SU-DHL-6 (cell line): ENCODE data around the gene PLXNA2.

Experiments used
- EZH2phosphoT487 ChIP-seq: fragments of 200-600 bp; sonication (generic), shearing (Covaris generic); conservative IDR thresholded peaks from 2 replicates; pipeline ENCODE4 v1.6.1; 2018; ENCODE audit warnings: mild to moderate bottlenecking, antibody characterized with exemption, low read length, moderate library complexity, mixed read lengths
- TF ChIP-seq, protein P1 (sequence below): fragments of 200-600 bp; sonication (generic); IDR thresholded peaks from one replicate; pipeline ENCODE4 v1.5.1; 2017; ENCODE audit warnings: antibody characterized with exemption, mild to moderate bottlenecking, low read length, moderate library complexity; ENCODE audit not compliant: insufficient read depth, poor library complexity, severe bottlenecking

DNA sequence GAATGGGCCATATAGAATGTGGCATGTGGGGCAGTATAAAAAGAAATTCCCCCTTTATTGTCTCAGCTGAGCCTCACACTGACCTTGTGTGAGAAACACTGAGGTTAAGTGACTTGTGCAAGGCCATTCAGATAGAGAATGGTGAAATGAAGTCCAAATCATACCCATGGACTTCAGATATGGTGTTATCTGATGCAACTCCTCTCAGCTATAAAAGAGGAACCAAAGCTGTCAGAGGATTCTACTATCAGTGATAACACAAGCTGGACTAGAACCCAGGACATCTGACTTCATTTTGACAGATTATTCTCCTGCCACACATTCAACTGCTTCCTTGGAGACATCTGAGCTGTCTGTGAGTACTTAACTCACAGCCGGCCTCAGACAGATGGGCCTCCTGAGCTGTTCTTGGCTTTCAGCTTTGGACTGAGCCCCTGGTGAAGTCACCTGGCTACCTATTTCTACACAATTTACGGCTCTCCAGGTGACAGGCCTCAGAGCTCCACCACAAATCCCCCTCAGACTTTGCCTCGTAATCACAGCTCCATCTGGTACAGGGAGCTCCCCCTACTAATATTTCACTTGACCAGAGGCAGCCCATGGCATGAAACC, 104.6 kb downstream of the PLXNA2 start:
- TF ChIP-seq, protein P1, sequence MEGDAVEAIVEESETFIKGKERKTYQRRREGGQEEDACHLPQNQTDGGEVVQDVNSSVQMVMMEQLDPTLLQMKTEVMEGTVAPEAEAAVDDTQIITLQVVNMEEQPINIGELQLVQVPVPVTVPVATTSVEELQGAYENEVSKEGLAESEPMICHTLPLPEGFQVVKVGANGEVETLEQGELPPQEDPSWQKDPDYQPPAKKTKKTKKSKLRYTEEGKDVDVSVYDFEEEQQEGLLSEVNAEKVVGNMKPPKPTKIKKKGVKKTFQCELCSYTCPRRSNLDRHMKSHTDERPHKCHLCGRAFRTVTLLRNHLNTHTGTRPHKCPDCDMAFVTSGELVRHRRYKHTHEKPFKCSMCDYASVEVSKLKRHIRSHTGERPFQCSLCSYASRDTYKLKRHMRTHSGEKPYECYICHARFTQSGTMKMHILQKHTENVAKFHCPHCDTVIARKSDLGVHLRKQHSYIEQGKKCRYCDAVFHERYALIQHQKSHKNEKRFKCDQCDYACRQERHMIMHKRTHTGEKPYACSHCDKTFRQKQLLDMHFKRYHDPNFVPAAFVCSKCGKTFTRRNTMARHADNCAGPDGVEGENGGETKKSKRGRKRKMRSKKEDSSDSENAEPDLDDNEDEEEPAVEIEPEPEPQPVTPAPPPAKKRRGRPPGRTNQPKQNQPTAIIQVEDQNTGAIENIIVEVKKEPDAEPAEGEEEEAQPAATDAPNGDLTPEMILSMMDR, result no peak
- TF ChIP-seq EZH2phosphoT487, result no peak
